Activated CD8-positive, alpha-beta T cell treated with anti-CD3 and anti-CD28 coated beads for 36 hours (primary cell): Measurements from ENCODE around the gene VPS13D. TPM values are rescaled to one million over a fixed set of nuclear protein-coding genes. Genes with fewer than 3 reads are reported as not detected.

Experiments
- ATAC-seq: fragments of 200-7000 bp; cut with Tn5 transposase; one replicate; pipeline ENCODE4 v1.10.0; 2021; ENCODE audit warnings: mild to moderate bottlenecking, moderate library complexity
- CTCF ChIA-PET: fragments of 350-600 bp; sonication (Branson Sonifier 250); formaldehyde crosslinking; loops from one replicate; lab custom pipeline; 2021; ENCODE audit warnings: antibody characterized with exemption; lab: Charles Lee
- POLR2A ChIA-PET: fragments of 350-600 bp; sonication (Branson Sonifier 250); formaldehyde crosslinking; loops from one replicate; lab custom pipeline; 2021; ENCODE audit warnings: antibody characterized with exemption; lab: Charles Lee
- DNase-seq: peaks from one replicate; pipeline ENCODE4 v3.0.0-alpha.2; 2020
- H3K27ac Mint-ChIP-seq: one replicate; pipeline ENCODE4 v1.8.0; 2021; ENCODE audit warnings: mild to moderate bottlenecking, mixed read lengths
- H3K27me3 Mint-ChIP-seq: one replicate; pipeline ENCODE4 v1.8.0; 2021; ENCODE audit warnings: mixed read lengths
- H3K36me3 Mint-ChIP-seq: one replicate; pipeline ENCODE4 v1.8.0; 2021; ENCODE audit warnings: low read depth, mixed read lengths
- H3K4me1 Mint-ChIP-seq: one replicate; pipeline ENCODE4 v1.8.0; 2021; ENCODE audit warnings: low read depth, mixed read lengths
- H3K4me3 Mint-ChIP-seq: one replicate; pipeline ENCODE4 v1.8.0; 2021; ENCODE audit warnings: mild to moderate bottlenecking, moderate library complexity, mixed read lengths
- H3K9me3 Mint-ChIP-seq: one replicate; pipeline ENCODE4 v1.8.0; 2021; ENCODE audit warnings: mixed read lengths
- intact Hi-C: fragments of 100-400 bp; cut with micrococcal nuclease; formaldehyde crosslinking; loops from one replicate; pipeline ENCODE4 v1.10.0; 2022
- total RNA-seq, 2 experiments: library from RNA; stranded (reverse); gene quantifications; one replicate each; pipeline ENCODE4 v1.2.3, GENCODE V29; 2021
- TF ChIP-seq, protein P1 (sequence below): fragments of 200-600 bp; IDR thresholded peaks from one replicate; pipeline ENCODE4 v1.8.0; 2022; ENCODE audit warnings: antibody characterized with exemption, mild to moderate bottlenecking

Gene VPS13D
- total RNA-seq, 2 experiments from 2014 or later: 28.1 to 30.7 TPM

GRCh38 chr1:12447849-12448312 is 218.1 kb downstream of the VPS13D start:
- ChIA-PET CTCF (interaction anchor here (1.0 to 9.2 kb wide), 5 partner anchors 11 to 211 kb away, joined by 3 to 88 read pairs (median 5); partner anchors contain the start of gene DHRS3), POLR2A (interaction anchor here (0.8 to 10.0 kb wide), 5 partner anchors 11 to 539 kb away, joined by 3 to 141 read pairs (median 4); no protein-coding TSS in a partner anchor)
- TF ChIP-seq, protein P1, sequence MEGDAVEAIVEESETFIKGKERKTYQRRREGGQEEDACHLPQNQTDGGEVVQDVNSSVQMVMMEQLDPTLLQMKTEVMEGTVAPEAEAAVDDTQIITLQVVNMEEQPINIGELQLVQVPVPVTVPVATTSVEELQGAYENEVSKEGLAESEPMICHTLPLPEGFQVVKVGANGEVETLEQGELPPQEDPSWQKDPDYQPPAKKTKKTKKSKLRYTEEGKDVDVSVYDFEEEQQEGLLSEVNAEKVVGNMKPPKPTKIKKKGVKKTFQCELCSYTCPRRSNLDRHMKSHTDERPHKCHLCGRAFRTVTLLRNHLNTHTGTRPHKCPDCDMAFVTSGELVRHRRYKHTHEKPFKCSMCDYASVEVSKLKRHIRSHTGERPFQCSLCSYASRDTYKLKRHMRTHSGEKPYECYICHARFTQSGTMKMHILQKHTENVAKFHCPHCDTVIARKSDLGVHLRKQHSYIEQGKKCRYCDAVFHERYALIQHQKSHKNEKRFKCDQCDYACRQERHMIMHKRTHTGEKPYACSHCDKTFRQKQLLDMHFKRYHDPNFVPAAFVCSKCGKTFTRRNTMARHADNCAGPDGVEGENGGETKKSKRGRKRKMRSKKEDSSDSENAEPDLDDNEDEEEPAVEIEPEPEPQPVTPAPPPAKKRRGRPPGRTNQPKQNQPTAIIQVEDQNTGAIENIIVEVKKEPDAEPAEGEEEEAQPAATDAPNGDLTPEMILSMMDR: no peak
- peaks cover 8% of the 10 kb centered on the region for H3K9me3 Mint-ChIP-seq
- intact Hi-C loops: no loop called here
- DNase-seq: no peak
- H3K4me3 Mint-ChIP-seq: no peak overlapping the region
- no peaks in the 10 kb centered on the region for H3K27me3 Mint-ChIP-seq
- peak overlapping the region; percentile 95 for H3K27ac Mint-ChIP-seq
- peaks cover 65% of the 10 kb centered on the region for H3K36me3 Mint-ChIP-seq
- no peak for ATAC-seq
- peaks cover 93% of the 10 kb centered on the region for H3K4me1 Mint-ChIP-seq

- Mint-ChIP-seq H3K36me3 (peaks cover 60% of the 10 kb centered on the region), H3K27ac (peak overlapping the region; percentile 95), H3K4me1 (peaks cover 93% of the 10 kb centered on the region), H3K9me3 (peaks cover 6% of the 10 kb centered on the region), H3K4me3 (peak overlapping the region; percentile 57), H3K27me3 (no peaks in the 10 kb centered on the region)
- intact Hi-C loops: loop anchor here (1.0 kb wide), 2 partner anchors 14 to 25 kb away; no protein-coding TSS in a partner anchor
- DNase-seq (no peak), ATAC-seq (no peak)
- TF ChIP-seq, protein P1: no peak
- ChIA-PET CTCF (interaction anchor here (2.1 to 9.2 kb wide), 2 partner anchors 12 to 170 kb away, joined by 10 to 88 read pairs; partner anchors contain the start of gene DHRS3), POLR2A (interaction anchor here (0.5 to 10.0 kb wide), 10 partner anchors 9 to 539 kb away, joined by 3 to 141 read pairs (median 3); partner anchors contain the start of gene DHRS3)
Measured at GRCh38 chr1:12448746-12449177, 218.9 kb downstream of the VPS13D start.

DNA sequence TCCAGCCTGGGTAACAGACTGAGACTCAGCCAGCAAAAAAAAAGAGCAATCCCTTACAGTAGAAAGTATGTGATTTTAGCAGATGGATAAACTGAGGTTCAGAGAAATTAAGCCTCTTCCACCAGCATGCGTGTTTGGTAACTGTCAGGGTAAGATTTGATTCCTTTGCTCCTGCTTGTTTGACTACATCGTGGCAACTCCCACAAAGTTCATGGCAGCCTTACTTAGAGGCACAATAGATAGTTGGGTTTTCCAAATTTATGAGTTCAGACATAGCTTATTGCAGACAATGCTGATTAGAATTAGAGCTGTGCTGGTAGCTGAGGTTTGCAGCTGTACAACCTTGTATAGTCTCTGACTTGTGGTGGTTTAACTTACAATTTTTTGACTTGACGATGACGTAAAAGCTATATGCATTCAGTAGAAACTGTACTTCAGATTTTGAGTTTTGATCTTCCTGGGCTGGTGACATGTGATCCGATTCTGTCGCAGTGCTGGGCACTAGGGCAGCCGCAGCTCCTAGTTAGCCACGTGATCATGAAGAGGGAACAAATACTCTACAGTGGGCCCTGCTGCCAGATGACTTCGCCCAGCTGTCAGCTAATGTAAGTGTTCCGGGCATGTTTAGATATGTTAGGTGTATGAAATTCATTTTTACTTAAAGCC is 220.4 kb downstream of the VPS13D start:
- peak; percentile 62 for DNase-seq
- no peaks in the 10 kb centered on the region for H3K27me3 Mint-ChIP-seq
- POLR2A ChIA-PET: interaction anchor here (1.0 to 10.0 kb wide), 10 partner anchors 12 to 61 kb away, joined by 3 to 141 read pairs (median 4); no protein-coding TSS in a partner anchor
- TF ChIP-seq, protein P1: no peak
- CTCF ChIA-PET: interaction anchor here (0.9 to 9.2 kb wide), 7 partner anchors 11 to 208 kb away, joined by 3 to 88 read pairs (median 5); partner anchors contain the start of gene DHRS3
- H3K27ac Mint-ChIP-seq: peak overlapping the region; percentile 95
- intact Hi-C loops: no loop called here
- peaks cover 3% of the 10 kb centered on the region for H3K9me3 Mint-ChIP-seq
- H3K4me3 Mint-ChIP-seq: peak overlapping the region; percentile 51
- peaks cover 96% of the 10 kb centered on the region for H3K4me1 Mint-ChIP-seq
- peak; percentile 14 for ATAC-seq
- H3K36me3 Mint-ChIP-seq: peaks cover 62% of the 10 kb centered on the region

DNA sequence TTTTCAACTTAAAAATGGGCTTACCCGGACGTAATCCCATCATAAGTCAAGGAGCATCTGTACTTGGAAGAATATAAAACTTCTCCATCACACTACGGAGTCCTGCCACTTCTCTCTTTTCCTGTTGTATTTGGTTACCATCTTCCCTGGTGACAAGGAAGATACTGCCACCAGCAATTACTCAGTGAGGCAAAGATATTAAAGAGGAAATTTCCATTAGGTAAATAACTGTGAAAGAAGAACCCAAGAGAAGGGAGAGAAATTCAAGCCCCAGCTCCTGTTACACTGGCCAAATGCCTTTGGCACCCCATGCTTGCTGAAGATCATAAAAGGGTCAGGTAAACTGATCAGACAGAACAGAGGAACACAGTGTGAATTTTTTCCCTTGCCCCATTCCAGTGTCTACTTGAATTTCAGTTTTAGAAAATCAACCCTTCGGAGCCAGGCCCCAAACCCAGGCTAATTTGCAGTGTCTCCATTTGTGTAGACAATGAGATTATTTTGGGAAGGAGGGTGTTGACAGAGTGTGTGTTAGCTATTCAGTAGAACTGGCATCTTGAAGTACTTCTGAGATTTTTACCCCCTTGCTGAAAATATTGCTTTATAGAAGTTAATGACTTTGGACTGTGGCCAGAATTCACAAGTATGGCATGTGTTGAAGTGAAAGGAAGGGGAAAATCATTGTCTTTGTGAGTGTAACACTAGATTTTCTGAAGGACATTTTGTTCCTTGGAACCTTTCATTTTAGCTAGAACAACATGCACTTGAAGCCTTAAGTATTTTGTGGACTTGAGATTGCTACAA is 221.1 kb downstream of the VPS13D start:
- ATAC-seq: no peak
- intact Hi-C loops: no loop called here
- ChIA-PET POLR2A (interaction anchor here (0.9 to 10.0 kb wide), 15 partner anchors 12 to 167 kb away, joined by 3 to 141 read pairs (median 5); partner anchors contain the start of gene DHRS3), CTCF (interaction anchor here (0.9 to 9.2 kb wide), 7 partner anchors 11 to 208 kb away, joined by 3 to 88 read pairs (median 5); partner anchors contain the start of gene DHRS3)
- Mint-ChIP-seq H3K36me3 (peaks cover 63% of the 10 kb centered on the region), H3K27me3 (no peaks in the 10 kb centered on the region), H3K4me1 (peaks cover 94% of the 10 kb centered on the region), H3K4me3 (peak overlapping the region; percentile 51), H3K9me3 (no peaks in the 10 kb centered on the region), H3K27ac (peak overlapping the region; percentile 95)
- no peak for DNase-seq
- TF ChIP-seq, protein P1: no peak
